Measurements from ENCODE around the gene RPL36.

Gene RPL36

GRCh38 chr19:5644037-5644436, 46.1 kb upstream of the RPL36 start:
- Histone ChIP-seq H3K4me2 (no peak overlapping the region), H3K4me3 (IDR thresholded peaks at IDR 0.05; ENCODE audit: insufficient read depth, low read depth, low read length) (no peak overlapping the region), H3K27me3 (ENCODE audit: insufficient read depth, low read depth) (no peaks in the 10 kb centered on the region), H3K27ac (no peak overlapping the region), H3K4me1 (ENCODE audit: low read depth, poor library complexity, severe bottlenecking) (no peaks in the 10 kb centered on the region), H3K36me3 (ENCODE audit: insufficient read depth) (peaks cover 30% of the 10 kb centered on the region; the same call in 1 of the 2 replicates), H3K9ac (no peak overlapping the region), H3K79me2 (ENCODE audit: insufficient read depth, low read depth) (peaks cover 60% of the 10 kb centered on the region; the same call in 1 of the 2 replicates), H2AFZ (ENCODE audit: low read depth) (no peak overlapping the region), H4K20me1 (ENCODE audit: insufficient read depth) (peaks cover 13% of the 10 kb centered on the region)
- TF ChIP-seq CTCF (conservative IDR thresholded peaks at IDR 0.05; ENCODE audit: low read depth, low read length), result no peak

- Histone ChIP-seq H4K20me1 (ENCODE audit: insufficient read depth) (peaks cover 11% of the 10 kb centered on the region; the same call in 1 of the 2 replicates), H3K27me3 (ENCODE audit: insufficient read depth, low read depth) (no peaks in the 10 kb centered on the region), H3K4me3 (IDR thresholded peaks at IDR 0.05; ENCODE audit: insufficient read depth, low read depth, low read length) (no peak overlapping the region), H2AFZ (ENCODE audit: low read depth) (no peak overlapping the region), H3K36me3 (ENCODE audit: insufficient read depth) (peaks cover 36% of the 10 kb centered on the region; the same call in 1 of the 2 replicates), H3K4me1 (ENCODE audit: low read depth, poor library complexity, severe bottlenecking) (no peaks in the 10 kb centered on the region), H3K79me2 (ENCODE audit: insufficient read depth, low read depth) (peaks cover 47% of the 10 kb centered on the region; the same call in 1 of the 2 replicates), H3K27ac (no peak overlapping the region), H3K4me2 (no peak overlapping the region), H3K9ac (no peak overlapping the region)
- no peak for TF ChIP-seq CTCF (conservative IDR thresholded peaks at IDR 0.05; ENCODE audit: low read depth, low read length)
Measured at GRCh38 chr19:5645409-5645808, 44.7 kb upstream of the RPL36 start.

GRCh38 chr19:5646703-5647102, 43.4 kb upstream of the RPL36 start:
- H3K27me3 ChIP-seq (ENCODE audit: insufficient read depth, low read depth), result no peaks in the 10 kb centered on the region
- TF ChIP-seq CTCF (conservative IDR thresholded peaks at IDR 0.05; ENCODE audit: low read depth, low read length), result no peak
- H3K4me2 ChIP-seq, result no peak overlapping the region
- no peak overlapping the region for H3K4me3 ChIP-seq (IDR thresholded peaks at IDR 0.05; ENCODE audit: insufficient read depth, low read depth, low read length)
- H4K20me1 ChIP-seq (ENCODE audit: insufficient read depth), result peaks cover 6% of the 10 kb centered on the region; the same call in 1 of the 2 replicates
- H3K79me2 ChIP-seq (ENCODE audit: insufficient read depth, low read depth), result peaks cover 35% of the 10 kb centered on the region; the same call in 1 of the 2 replicates
- peaks cover 40% of the 10 kb centered on the region; the same call in 1 of the 2 replicates for H3K36me3 ChIP-seq (ENCODE audit: insufficient read depth)
- H3K9ac ChIP-seq, result no peak overlapping the region
- no peaks in the 10 kb centered on the region for H3K4me1 ChIP-seq (ENCODE audit: low read depth, poor library complexity, severe bottlenecking)
- no peak overlapping the region for H2AFZ ChIP-seq (ENCODE audit: low read depth)
- no peak overlapping the region for H3K27ac ChIP-seq

DNA sequence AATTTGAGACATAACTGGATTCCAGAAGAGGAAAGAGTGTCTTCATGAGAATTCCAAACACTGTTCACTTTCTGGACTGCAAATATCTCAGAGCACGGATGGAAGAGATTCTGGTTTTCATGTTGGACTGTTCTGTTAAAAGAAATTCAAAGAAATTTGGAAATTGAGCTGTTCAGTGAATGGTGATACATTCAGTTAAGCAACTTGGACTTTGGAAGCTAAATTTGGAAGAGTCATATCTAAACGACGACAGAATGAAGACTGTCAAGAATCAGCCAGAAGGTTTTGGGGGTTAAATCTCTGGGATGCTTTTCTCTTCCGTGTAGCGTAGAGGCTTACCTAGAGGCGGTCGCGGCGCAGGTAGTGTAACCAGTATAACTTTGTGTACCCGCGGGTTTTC, 41.6 kb upstream of the RPL36 start:
- H3K9ac ChIP-seq, result no peak overlapping the region
- H3K27me3 ChIP-seq (ENCODE audit: insufficient read depth, low read depth), result no peaks in the 10 kb centered on the region
- H3K79me2 ChIP-seq (ENCODE audit: insufficient read depth, low read depth), result peaks cover 26% of the 10 kb centered on the region; the same call in 1 of the 2 replicates
- H3K4me2 ChIP-seq, result no peak overlapping the region
- H3K36me3 ChIP-seq (ENCODE audit: insufficient read depth), result peaks cover 43% of the 10 kb centered on the region; the same call in 1 of the 2 replicates
- no peak for TF ChIP-seq CTCF (conservative IDR thresholded peaks at IDR 0.05; ENCODE audit: low read depth, low read length)
- no peak overlapping the region for H3K4me3 ChIP-seq (IDR thresholded peaks at IDR 0.05; ENCODE audit: insufficient read depth, low read depth, low read length)
- H3K27ac ChIP-seq, result no peak overlapping the region
- H2AFZ ChIP-seq (ENCODE audit: low read depth), result no peak overlapping the region
- peaks cover 5% of the 10 kb centered on the region; the same call in 1 of the 2 replicates for H4K20me1 ChIP-seq (ENCODE audit: insufficient read depth)
- H3K4me1 ChIP-seq (ENCODE audit: low read depth, poor library complexity, severe bottlenecking), result no peaks in the 10 kb centered on the region
